GM19372 (cell line): ENCODE measurements around the gene MBD3L5.
"Not testable (repeated sequence)": the region's sequence is repeated elsewhere in the genome, so short reads cannot be mapped to it uniquely, and the experiment has no call there.

Source experiments
- ATAC-seq: cut with Tn5 transposase; IDR thresholded peaks from one replicate; pipeline ENCODE4 v1.9.1; 2021; ENCODE audit warnings: mild to moderate bottlenecking, low read depth, moderate library complexity; ENCODE audit not compliant: unreplicated experiment

Gene MBD3L5

GRCh38 chr19:7030278-7030677, at the start of gene MBD3L5:
Gene MBD3L5 (plus strand): TSS chr19:7030578. CDS start chr19:7030612, 34 bp downstream.
- ATAC-seq = not testable (repeated sequence)

- no peak for ATAC-seq
Observed at GRCh38 chr19:6983448-6983847, 46.9 kb upstream of the MBD3L5 start.

- no peak for ATAC-seq
Observed at GRCh38 chr19:6987850-6988249, 42.5 kb upstream of the MBD3L5 start.

GRCh38 chr19:6988257-6988656, 42.1 kb upstream of the MBD3L5 start:
- no peak for ATAC-seq

- ATAC-seq = no peak
Observed at GRCh38 chr19:6995054-6995453, 35.3 kb upstream of the MBD3L5 start.

- ATAC-seq = no peak
Observed at GRCh38 chr19:6996810-6997209, 33.6 kb upstream of the MBD3L5 start.

GRCh38 chr19:6997679-6998445, 32.5 kb upstream of the MBD3L5 start:
- ATAC-seq = no peak

- ATAC-seq = no peak
Observed at GRCh38 chr19:6999933-7000332, 30.4 kb upstream of the MBD3L5 start.

GRCh38 chr19:7000333-7000732, 30.0 kb upstream of the MBD3L5 start:
- ATAC-seq = no peak

- ATAC-seq = no peak
Observed at GRCh38 chr19:7000816-7001215, 29.6 kb upstream of the MBD3L5 start.

- ATAC-seq = no peak
Observed at GRCh38 chr19:7004313-7004931, 26.0 kb upstream of the MBD3L5 start.

GRCh38 chr19:7006135-7006704, 24.2 kb upstream of the MBD3L5 start:
- ATAC-seq = no peak

- ATAC-seq = no peak
Observed at GRCh38 chr19:7007859-7008258, 22.5 kb upstream of the MBD3L5 start.

- ATAC-seq = no peak
Observed at GRCh38 chr19:7010722-7011593, 19.4 kb upstream of the MBD3L5 start.

- no peak for ATAC-seq
Observed at GRCh38 chr19:7013678-7014077, 16.7 kb upstream of the MBD3L5 start.

GRCh38 chr19:7018828-7019227, 11.6 kb upstream of the MBD3L5 start:
- ATAC-seq = no peak

GRCh38 chr19:7021331-7021730, 9.0 kb upstream of the MBD3L5 start, which contains the start of gene MBD3L2B:
Gene MBD3L2B (minus strand): TSS chr19:7021431. CDS start chr19:7021397, 34 bp downstream.
- ATAC-seq = not testable (repeated sequence)

GRCh38 chr19:7028790-7029189, 1.6 kb upstream of the MBD3L5 start:
- ATAC-seq = not testable (repeated sequence)

- not testable (repeated sequence) for ATAC-seq
Observed at GRCh38 chr19:7040079-7040478, 9.7 kb downstream of the MBD3L5 start, which contains the start of gene MBD3L4. Gene MBD3L4 (minus strand): TSS chr19:7040179. CDS start chr19:7040144, 35 bp downstream.

- ATAC-seq = not testable (repeated sequence)
Observed at GRCh38 chr19:7041563-7041962, 11.2 kb downstream of the MBD3L5 start.
